GM12892 (cell line): Measurements from ENCODE around the gene NCK2.

Experiments used
- POLR2A ChIP-seq: IDR thresholded peaks from 2 replicates; pipeline ENCODE4 v1.6.1; 2011; ENCODE audit warnings: low read depth, low read length, control low read depth
- POLR2AphosphoS5 ChIP-seq: IDR thresholded peaks from 2 replicates; pipeline ENCODE4 v1.6.1; 2011; ENCODE audit warnings: low read depth, low read length, control low read depth
- TAF1 ChIP-seq: IDR thresholded peaks from 2 replicates; pipeline ENCODE4 v1.6.1; 2011; ENCODE audit warnings: low read depth, mild to moderate bottlenecking, control low read depth, low read length, borderline replicate concordance

DNA sequence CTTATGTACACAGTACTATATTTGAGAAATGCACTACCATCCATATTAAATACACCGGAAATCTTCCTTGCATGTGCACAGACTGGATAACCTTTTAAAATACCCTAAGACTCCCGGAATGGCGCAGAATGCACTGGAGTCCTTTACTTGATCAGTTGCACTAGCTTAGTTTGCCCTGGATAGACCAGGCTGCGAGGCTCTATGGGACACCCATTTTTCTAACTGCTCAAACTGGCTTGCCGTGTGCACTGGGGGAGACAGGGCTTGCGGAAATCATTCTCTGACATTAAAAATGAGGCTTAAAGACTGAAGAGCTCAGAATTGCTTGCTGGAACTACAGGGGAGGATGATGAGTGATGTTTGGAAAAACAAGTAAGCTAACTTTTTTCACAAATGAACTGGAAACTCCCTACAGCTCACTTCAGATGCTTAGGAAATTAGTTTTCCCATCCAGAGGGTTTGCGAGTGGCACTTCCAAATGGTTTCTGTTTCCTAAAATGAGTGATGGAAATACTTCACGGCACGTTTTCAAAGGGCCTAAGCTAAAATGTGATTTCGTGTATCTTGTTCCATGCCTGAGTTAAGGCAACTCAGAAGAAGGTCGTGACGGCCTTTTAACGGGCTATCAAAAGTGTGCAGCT lies 2.7 kb downstream of the NCK2 start:
- TF ChIP-seq POLR2AphosphoS5 (no peak), POLR2A (no peak), TAF1 (no peak)
